IPS-NIHi7 (cell line): ENCODE measurements around the gene SUCLA2.

Experiments
- DNase-seq: peaks from one replicate; pipeline ENCODE4 v3.0.0; 2012; ENCODE audit warnings: mixed read lengths; ENCODE audit errors: extremely low spot score

The SUCLA2 gene

GRCh38 chr13:47903836-47904235, 97.2 kb downstream of the SUCLA2 start:
- DNase-seq = no peak

GRCh38 chr13:47901441-47901840, 99.6 kb downstream of the SUCLA2 start:
- DNase-seq = peak; percentile 26

GRCh38 chr13:47898080-47898479, 103.0 kb downstream of the SUCLA2 start:
- DNase-seq = no peak

GRCh38 chr13:47897411-47898050, 103.5 kb downstream of the SUCLA2 start:
- DNase-seq = peak; percentile 46

- DNase-seq = no peak
Observed at GRCh38 chr13:47896546-47896945, 104.5 kb downstream of the SUCLA2 start.

GRCh38 chr13:47896111-47896510, 105.0 kb downstream of the SUCLA2 start:
- DNase-seq = no peak

- DNase-seq = no peak
Observed at GRCh38 chr13:47893527-47893926, 107.5 kb downstream of the SUCLA2 start.
